ENCODE results near the gene NRP1. TPM values are rescaled to one million over a fixed set of nuclear protein-coding genes. Genes with fewer than 3 reads are reported as not detected.
A peak's percentile ranks its signal among the peaks of the same experiment; 100 is the strongest.

NRP1 gene
- total and polyA plus RNA-seq, 2 donors (not counting 3 experiments of a cell fraction or from before 2014, with no cell fraction given), result 122 to 306 TPM

- no peak for DNase-seq (ENCODE audit: low read depth, low spot score)
- H3K4me2 ChIP-seq (ENCODE audit: insufficient read depth, low read length), result no peak overlapping the region
- H4K20me1 ChIP-seq (replicated peaks; ENCODE audit: control insufficient read depth, extremely low read depth, insufficient read depth, low read length), result no peaks in the 10 kb centered on the region
- H3K9me3 ChIP-seq (replicated peaks; ENCODE audit: control insufficient read depth, insufficient read depth, low read length), result no peaks in the 10 kb centered on the region
- H3K9me1 ChIP-seq (replicated peaks; ENCODE audit: control insufficient read depth, extremely low read depth, insufficient read depth, low read length), result no peaks in the 10 kb centered on the region
- intact Hi-C loops (cut with micrococcal nuclease) (no loop called here), dilution Hi-C loops (cut with MboI; ENCODE audit: extremely low pct_ligation_motif_present, low sequenced_read_pairs) (no loop called here)
- TF ChIP-seq GATA2 (IDR thresholded peaks at IDR 0.05; ENCODE audit: insufficient read depth, insufficient read length, low read depth, low read length) (no peak), MAX (IDR thresholded peaks at IDR 0.05; ENCODE audit: insufficient read depth, insufficient read length) (no peak)
- H3K4me1 ChIP-seq (ENCODE audit: control insufficient read depth, extremely low read depth, insufficient read depth, low read length), result peaks cover 38% of the 10 kb centered on the region
- no peak overlapping the region for H2AFZ ChIP-seq (ENCODE audit: low read depth, low read length)
- no peak for FAIRE-seq
- H3K9ac ChIP-seq (replicated peaks; ENCODE audit: extremely low read depth, insufficient read depth, low read length), result no peak overlapping the region
- H3K79me2 ChIP-seq (ENCODE audit: control insufficient read depth, insufficient read depth, low read length), result peaks cover 61% of the 10 kb centered on the region
- CTCF ChIA-PET, result interaction anchor here (1.0 to 1.9 kb wide), 2 partner anchors 74 to 78 kb away, joined by 3 to 7 read pairs; no protein-coding TSS in a partner anchor
- no peaks in the 10 kb centered on the region for H3K27me3 ChIP-seq (ENCODE audit: control insufficient read depth in 2 of 2, insufficient read depth in 2 of 2, low read length in 2 of 2)
- H3K4me3 ChIP-seq (replicated peaks in 1 of 3; ENCODE audit: insufficient read depth in 1 of 3, low read depth in 1 of 3, low read length in 3 of 3), result no peak overlapping the region
- H3K27ac ChIP-seq (ENCODE audit: insufficient read depth, low read depth, low read length), result no peak overlapping the region
- POLR2A ChIA-PET, result no interaction called here
- H3K36me3 ChIP-seq (ENCODE audit: control insufficient read depth in 2 of 2, extremely low read depth in 1 of 2, insufficient read depth in 2 of 2, low read length in 2 of 2), result peaks cover 2 to 12% of the 10 kb centered on the region in 2 experiments
- no TSS peak for BruUV-seq (replicated peaks)
Measured at GRCh38 chr10:33270971-33271370, 63.5 kb downstream of the NRP1 start.

- FAIRE-seq, result no peak
- peak overlapping the region; percentile 5 for H3K27ac ChIP-seq (ENCODE audit: insufficient read depth, low read depth, low read length)
Measured at GRCh38 chr10:33267708-33268107, 66.8 kb downstream of the NRP1 start.

More at GRCh38 chr10:33267708-33268107, 66.8 kb downstream of the NRP1 start:
- TF ChIP-seq POLR2AphosphoS5 (IDR thresholded peaks at IDR 0.05; ENCODE audit: insufficient read depth, low read depth, low read length) (no peak), CTCF (IDR thresholded peaks at IDR 0.05; ENCODE audit: extremely low read depth in 1 of 2, insufficient read depth in 1 of 2, low read depth in 1 of 2, low read length in 2 of 2) (no peak), GATA2 (IDR thresholded peaks at IDR 0.05; ENCODE audit: insufficient read depth, insufficient read length, low read depth, low read length) (no peak), FOS (IDR thresholded peaks at IDR 0.05; ENCODE audit: borderline replicate concordance, insufficient read depth, low read length) (no peak), JUN (IDR thresholded peaks at IDR 0.05; ENCODE audit: borderline replicate concordance, insufficient read depth, insufficient read length, low read depth) (no peak), MYC (IDR thresholded peaks at IDR 0.05; ENCODE audit: low read depth, low read length) (no peak), MAX (IDR thresholded peaks at IDR 0.05; ENCODE audit: insufficient read depth, insufficient read length) (no peak), EZH2 (IDR thresholded peaks at IDR 0.05; ENCODE audit: borderline replicate concordance, low read depth, low read length, severe bottlenecking) (no peak), POLR2A (IDR thresholded peaks at IDR 0.05; ENCODE audit: low read depth, low read length) (no peak)
- no peaks in the 10 kb centered on the region for H3K9me3 ChIP-seq (replicated peaks; ENCODE audit: control insufficient read depth, insufficient read depth, low read length)
- peaks cover 53% of the 10 kb centered on the region for H3K4me1 ChIP-seq (ENCODE audit: control insufficient read depth, extremely low read depth, insufficient read depth, low read length)
- H4K20me1 ChIP-seq (replicated peaks; ENCODE audit: control insufficient read depth, extremely low read depth, insufficient read depth, low read length), result no peaks in the 10 kb centered on the region
- no peak overlapping the region for H2AFZ ChIP-seq (ENCODE audit: low read depth, low read length)
- H3K79me2 ChIP-seq (ENCODE audit: control insufficient read depth, insufficient read depth, low read length), result peaks cover 40% of the 10 kb centered on the region
- dilution Hi-C loops (cut with MboI; ENCODE audit: extremely low pct_ligation_motif_present, low sequenced_read_pairs), result no loop called here
- DNase-seq (ENCODE audit: low read depth, low spot score), result no peak
- CTCF ChIA-PET, result interaction anchor here (1.1 to 1.5 kb wide), 2 partner anchors 18 to 75 kb away, joined by 3 to 4 read pairs; no protein-coding TSS in a partner anchor
- no peak overlapping the region for H3K4me3 ChIP-seq (replicated peaks in 1 of 3; ENCODE audit: insufficient read depth in 1 of 3, low read depth in 1 of 3, low read length in 3 of 3)
- H3K27me3 ChIP-seq (ENCODE audit: control insufficient read depth in 2 of 2, insufficient read depth in 2 of 2, low read length in 2 of 2), result no peaks in the 10 kb centered on the region
- BruUV-seq (replicated peaks), result no TSS peak
- no peak overlapping the region for H3K9ac ChIP-seq (replicated peaks; ENCODE audit: extremely low read depth, insufficient read depth, low read length)
- intact Hi-C loops (cut with micrococcal nuclease), result no loop called here
- POLR2A ChIA-PET, result interaction anchor here (0.6 kb wide), 1 partner anchor 34 kb away, joined by 3 read pairs; no protein-coding TSS in a partner anchor
- H3K36me3 ChIP-seq (ENCODE audit: control insufficient read depth in 2 of 2, extremely low read depth in 1 of 2, insufficient read depth in 2 of 2, low read length in 2 of 2), result peaks cover 2 to 15% of the 10 kb centered on the region in 2 experiments
- H3K4me2 ChIP-seq (ENCODE audit: insufficient read depth, low read length), result no peak overlapping the region
- H3K9me1 ChIP-seq (replicated peaks; ENCODE audit: control insufficient read depth, extremely low read depth, insufficient read depth, low read length), result no peaks in the 10 kb centered on the region

Measured in endothelial cell of umbilical vein (primary cell).